Measurements from ENCODE around the gene SBNO1. TPM values are rescaled to one million over a fixed set of nuclear protein-coding genes. Genes with fewer than 3 reads are reported as not detected.
A peak's percentile ranks its signal among the peaks of the same experiment; 100 is the strongest.

The SBNO1 gene
- total RNA-seq, 2 experiments from 2014 or later = 44.3 to 45.4 TPM

- Mint-ChIP-seq H3K27me3 (no peaks in the 10 kb centered on the region), H3K27ac (peak overlapping the region; percentile 97), H3K4me1 (ENCODE audit: low read depth) (peaks cover 11% of the 10 kb centered on the region), H3K9me3 (no peaks in the 10 kb centered on the region), H3K4me3 (peak overlapping the region; percentile 96), H3K36me3 (ENCODE audit: low read depth) (peaks cover 4% of the 10 kb centered on the region)
- intact Hi-C loops (cut with micrococcal nuclease) = no loop called here
- ATAC-seq (peak; percentile 76), DNase-seq (peak; percentile 98)
- CTCF ChIA-PET = interaction anchor here (0.6 to 3.7 kb wide), 18 partner anchors 9 to 322 kb away, joined by 3 to 35 read pairs (median 4); partner anchors contain the start of genes KMT5A, MPHOSPH9 and MTRFR
- POLR2A ChIA-PET = interaction anchor here (0.5 to 3.9 kb wide), 17 partner anchors 9 to 349 kb away, joined by 3 to 26 read pairs (median 5); partner anchors contain the start of genes KMT5A and RILPL2
- TF ChIP-seq CTCF (IDR thresholded peaks at IDR 0.05) = peak; percentile 86
Observed at GRCh38 chr12:123365025-123365917, 624 bp upstream of the SBNO1 start.

GRCh38 chr12:123363740-123364531 is 711 bp downstream of the SBNO1 start:
- intact Hi-C loops (cut with micrococcal nuclease) = no loop called here
- ATAC-seq = peak; percentile 5

GRCh38 chr12:123363390-123363739 is 1.3 kb downstream of the SBNO1 start:
- intact Hi-C loops (cut with micrococcal nuclease) = no loop called here
- ATAC-seq (no peak), DNase-seq (no peak)
- Mint-ChIP-seq H3K4me3 (peak overlapping the region; percentile 96), H3K4me1 (ENCODE audit: low read depth) (peaks cover 13% of the 10 kb centered on the region), H3K9me3 (no peaks in the 10 kb centered on the region), H3K36me3 (ENCODE audit: low read depth) (peaks cover 4% of the 10 kb centered on the region), H3K27me3 (no peaks in the 10 kb centered on the region), H3K27ac (peak overlapping the region; percentile 94)
- TF ChIP-seq CTCF (IDR thresholded peaks at IDR 0.05) = no peak
- CTCF ChIA-PET = interaction anchor here (0.6 to 1.7 kb wide), 5 partner anchors 59 to 486 kb away, joined by 3 to 7 read pairs (median 3); partner anchors contain the start of gene DDX55
- POLR2A ChIA-PET = interaction anchor here (1.0 to 3.9 kb wide), 9 partner anchors 7 to 343 kb away, joined by 3 to 26 read pairs (median 7); partner anchors contain the start of genes KMT5A and RILPL2

More at GRCh38 chr12:123363740-123364531, 711 bp downstream of the SBNO1 start:
- peak overlapping the region; percentile 96 for H3K4me3 Mint-ChIP-seq
- POLR2A ChIA-PET = interaction anchor here (0.6 to 3.9 kb wide), 13 partner anchors 8 to 348 kb away, joined by 3 to 26 read pairs (median 7); partner anchors contain the start of genes ATP6V0A2, KMT5A and RILPL2
- CTCF ChIA-PET = interaction anchor here (0.6 to 1.7 kb wide), 5 partner anchors 58 to 486 kb away, joined by 3 to 7 read pairs (median 3); partner anchors contain the start of gene DDX55
- peak; percentile 44 for DNase-seq
- no peaks in the 10 kb centered on the region for H3K9me3 Mint-ChIP-seq
- H3K36me3 Mint-ChIP-seq (ENCODE audit: low read depth) = peaks cover 4% of the 10 kb centered on the region
- H3K27me3 Mint-ChIP-seq = no peaks in the 10 kb centered on the region
- no peak for TF ChIP-seq CTCF (IDR thresholded peaks at IDR 0.05)
- H3K27ac Mint-ChIP-seq = peak overlapping the region; percentile 94
- H3K4me1 Mint-ChIP-seq (ENCODE audit: low read depth) = peaks cover 13% of the 10 kb centered on the region

- ATAC-seq = no peak
- TF ChIP-seq CTCF (IDR thresholded peaks at IDR 0.05) = no peak
- no peak overlapping the region for H3K4me3 Mint-ChIP-seq
- H3K36me3 Mint-ChIP-seq (ENCODE audit: low read depth) = peaks cover 10% of the 10 kb centered on the region
- DNase-seq = no peak
- H3K9me3 Mint-ChIP-seq = no peaks in the 10 kb centered on the region
- CTCF ChIA-PET = no interaction called here
- intact Hi-C loops (cut with micrococcal nuclease) = no loop called here
- POLR2A ChIA-PET = no interaction called here
- H3K27ac Mint-ChIP-seq = no peak overlapping the region
- peaks cover 40% of the 10 kb centered on the region for H3K4me1 Mint-ChIP-seq (ENCODE audit: low read depth)
- H3K27me3 Mint-ChIP-seq = no peaks in the 10 kb centered on the region
Observed at GRCh38 chr12:123358035-123358434, 6.6 kb downstream of the SBNO1 start.

Measured in activated CD8-positive, alpha-beta T cell treated with anti-CD3 and anti-CD28 coated beads for 36 hours (primary cell).